GM19438 (cell line): ENCODE measurements around the gene TMEM131.
A peak's percentile ranks its signal among the peaks of the same experiment; 100 is the strongest.
"Not testable (repeated sequence)": the region's sequence is repeated elsewhere in the genome, so short reads cannot be mapped to it uniquely, and the experiment has no call there.

Experiments
- ATAC-seq: cut with Tn5 transposase; IDR thresholded peaks from one replicate; pipeline ENCODE4 v1.9.1; 2021; ENCODE audit warnings: low read depth; ENCODE audit not compliant: unreplicated experiment

TMEM131 gene

GRCh38 chr2:97919858-97920257 is 75.9 kb downstream of the TMEM131 start:
- no peak for ATAC-seq

GRCh38 chr2:97918818-97919217 is 76.9 kb downstream of the TMEM131 start:
- no peak for ATAC-seq

GRCh38 chr2:97917668-97918067 is 78.1 kb downstream of the TMEM131 start:
- not testable (repeated sequence) for ATAC-seq

GRCh38 chr2:97914691-97915213 is 81.0 kb downstream of the TMEM131 start:
- ATAC-seq, result no peak

DNA sequence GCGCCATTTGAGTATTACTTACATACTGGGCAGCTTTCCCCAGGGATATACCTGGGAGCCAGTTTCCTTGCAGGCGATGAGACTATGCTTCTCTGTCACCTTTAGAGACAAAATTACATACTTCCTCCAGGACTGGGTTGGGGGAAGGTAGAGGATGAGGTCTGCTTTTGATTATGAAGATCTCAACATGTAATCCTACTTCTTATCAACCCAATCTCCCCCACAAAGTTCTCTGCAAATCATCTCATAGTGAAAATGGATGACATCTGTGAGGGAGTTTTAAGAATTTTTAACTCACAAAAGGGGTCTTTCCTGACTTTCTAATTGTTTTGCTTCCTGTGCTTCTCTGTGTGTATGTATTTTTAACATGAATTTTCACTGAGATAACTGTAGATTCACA is 81.9 kb downstream of the TMEM131 start:
- no peak for ATAC-seq

- no peak for ATAC-seq
Measured at GRCh38 chr2:97911922-97912575, 83.7 kb downstream of the TMEM131 start.

DNA sequence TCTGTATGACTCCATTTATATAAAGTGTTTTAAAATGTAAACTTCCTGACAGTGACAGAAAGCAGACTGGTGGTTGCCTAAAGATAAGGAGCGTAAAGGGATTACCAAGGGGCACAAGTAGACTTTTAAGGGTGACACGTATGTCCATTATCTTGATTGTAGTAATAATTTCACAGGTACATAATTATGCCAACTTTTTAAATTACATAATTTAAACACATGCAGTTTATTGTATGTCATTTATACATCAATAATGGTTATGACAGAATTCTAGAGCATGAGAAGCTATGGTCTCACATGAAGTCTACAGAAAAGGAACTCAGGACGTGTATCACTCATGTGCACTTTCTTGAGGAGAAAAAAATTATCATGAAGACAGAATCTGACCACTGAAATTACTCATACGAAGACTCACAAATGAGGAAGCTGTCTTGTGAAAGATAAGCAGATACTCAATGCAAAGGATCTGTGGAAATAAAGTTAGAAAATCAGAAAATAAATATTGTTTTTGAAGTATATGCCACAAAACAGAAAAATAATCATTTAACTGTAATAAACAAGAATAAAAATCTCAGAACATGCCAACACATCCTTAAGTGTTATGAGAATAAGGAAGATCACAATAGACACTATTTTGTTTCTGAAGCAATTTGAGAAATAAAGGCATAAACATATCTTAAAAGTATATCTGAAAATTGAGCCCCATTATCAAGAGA is 84.4 kb downstream of the TMEM131 start:
- ATAC-seq, result peak; percentile 50

GRCh38 chr2:97910403-97911205 is 85.1 kb downstream of the TMEM131 start:
- no peak for ATAC-seq

DNA sequence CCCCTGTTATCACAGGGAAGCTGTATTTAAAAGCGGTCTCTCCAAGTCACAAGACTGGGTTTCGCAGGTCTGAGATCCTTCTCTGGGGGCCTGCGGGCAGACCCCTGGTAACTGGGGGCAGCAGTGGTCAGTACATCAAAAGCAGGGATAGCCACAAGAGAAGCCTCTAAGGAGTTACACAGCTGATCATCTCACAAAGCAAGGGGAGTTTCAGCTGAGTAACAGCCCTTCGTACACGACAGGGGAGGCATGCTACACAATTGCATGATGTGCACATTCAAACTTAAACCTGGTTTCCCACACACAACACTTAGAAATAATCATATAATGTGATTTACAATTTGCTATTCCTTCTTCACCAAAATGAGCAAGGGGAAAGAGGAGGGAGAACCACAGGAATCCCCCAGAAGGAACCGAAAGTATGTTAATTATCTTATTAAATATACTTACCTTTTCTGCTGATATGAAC is 87.5 kb downstream of the TMEM131 start:
- ATAC-seq, result no peak

DNA sequence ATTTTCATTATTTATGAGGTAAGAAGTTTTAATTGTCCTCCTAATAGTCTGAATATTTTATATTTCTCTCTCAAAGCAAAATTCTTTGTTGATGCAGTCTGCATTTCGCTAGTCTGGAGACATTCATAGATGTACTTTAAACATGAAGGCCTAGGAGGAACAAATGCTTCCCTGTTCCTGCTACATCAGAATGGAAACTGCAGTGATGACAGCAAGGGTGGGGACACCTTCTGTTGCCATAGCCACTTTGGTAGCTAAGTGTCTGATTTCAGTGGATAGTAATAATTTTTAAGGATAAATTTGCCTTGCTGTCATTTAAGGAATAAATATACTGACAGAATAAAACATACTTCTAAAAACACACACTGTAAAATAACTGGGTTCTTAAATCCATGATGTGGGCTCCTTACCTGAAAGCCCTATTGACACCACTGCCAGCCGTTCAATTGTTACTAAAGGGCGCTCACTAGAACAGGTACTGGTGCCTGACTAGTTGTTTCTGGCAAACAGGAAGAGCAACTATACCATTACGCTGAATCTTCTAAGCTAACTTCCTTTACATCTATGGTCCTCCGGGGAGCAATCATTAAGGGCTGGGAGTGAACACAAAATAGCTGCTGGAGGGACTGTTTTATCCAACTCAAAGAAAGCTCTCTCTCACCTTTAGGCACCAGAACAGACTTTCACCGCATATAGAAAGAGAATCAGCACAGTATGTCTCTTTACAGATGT is 88.2 kb downstream of the TMEM131 start:
- ATAC-seq, result no peak

DNA sequence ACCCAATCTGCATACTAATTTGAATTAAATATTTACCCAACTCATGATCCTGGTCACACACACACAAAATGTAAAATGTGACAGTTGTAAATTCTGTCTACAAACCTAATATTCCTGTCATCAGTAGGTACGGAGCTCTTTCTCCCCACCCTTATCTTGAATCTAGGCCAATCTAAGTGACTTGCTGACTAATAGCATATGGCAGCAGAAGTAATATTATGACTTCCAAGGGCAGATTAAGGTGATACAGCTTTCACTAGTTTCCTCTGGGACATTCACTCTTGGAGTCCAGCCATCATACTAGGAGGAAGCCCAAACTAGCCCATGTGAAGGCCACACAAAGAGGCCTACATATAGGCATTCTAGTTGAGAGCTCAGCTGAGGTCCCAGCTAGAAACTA is 89.4 kb downstream of the TMEM131 start:
- no peak for ATAC-seq

DNA sequence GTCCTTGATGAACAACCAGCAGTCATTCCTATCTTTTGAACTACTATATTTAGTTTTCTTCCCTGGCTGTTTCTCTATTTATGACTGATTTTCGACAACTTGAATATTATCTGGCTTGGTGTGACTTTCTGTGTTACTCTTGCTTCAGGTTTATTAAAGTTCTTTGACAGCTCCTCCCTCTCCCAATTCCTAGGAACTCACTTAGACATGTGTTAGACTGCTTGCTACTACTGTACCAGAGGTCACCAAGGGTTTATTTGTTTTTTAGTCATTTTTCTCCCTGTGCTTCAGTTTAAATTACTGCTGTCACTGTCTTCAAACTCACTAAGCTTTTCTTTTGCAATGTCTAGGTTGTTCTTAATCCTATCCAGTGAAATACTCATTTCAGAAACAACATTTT is 90.5 kb downstream of the TMEM131 start:
- no peak for ATAC-seq

GRCh38 chr2:97901862-97902261 is 93.9 kb downstream of the TMEM131 start:
- no peak for ATAC-seq

DNA sequence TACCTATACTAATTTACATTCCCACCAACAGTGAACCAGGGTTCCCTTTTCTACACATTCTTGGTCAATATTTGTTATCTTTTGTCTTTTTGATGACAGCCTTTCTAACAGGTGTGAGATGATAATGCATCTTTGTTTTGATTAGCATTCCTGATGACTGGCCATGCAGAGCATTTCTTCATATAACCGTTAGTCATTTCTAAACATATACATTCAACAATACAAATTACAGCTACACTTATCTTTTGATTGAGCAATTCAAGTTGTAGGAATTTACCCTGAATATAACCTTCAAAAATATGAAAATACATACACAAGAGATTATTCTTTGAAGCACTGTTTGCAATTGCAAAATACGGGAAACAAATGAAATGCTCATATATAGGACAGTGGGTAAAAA is 94.9 kb downstream of the TMEM131 start:
- no peak for ATAC-seq

- not testable (repeated sequence) for ATAC-seq
Measured at GRCh38 chr2:97893042-97893441, 102.7 kb downstream of the TMEM131 start.

GRCh38 chr2:97891611-97892010 is 104.1 kb downstream of the TMEM131 start:
- ATAC-seq, result no peak

DNA sequence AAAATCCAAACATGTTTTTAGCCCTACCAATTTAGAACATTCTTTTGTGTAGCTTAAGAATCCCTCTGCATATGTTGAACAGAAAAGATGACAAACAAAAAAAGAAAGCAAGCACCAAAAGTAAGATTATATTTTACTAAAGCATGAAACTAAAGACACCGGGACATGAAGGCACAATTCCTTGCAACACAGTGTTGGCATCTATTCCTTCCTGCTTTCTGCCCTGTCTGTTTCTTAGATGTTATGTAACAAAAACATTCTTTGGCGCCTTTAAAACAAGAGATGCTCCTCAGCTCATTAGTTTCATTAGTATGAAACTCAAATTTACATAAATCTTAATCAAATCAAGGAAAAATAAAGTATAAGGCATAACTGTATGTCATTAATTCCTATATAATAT is 106.6 kb downstream of the TMEM131 start:
- no peak for ATAC-seq

- no peak for ATAC-seq
Measured at GRCh38 chr2:97885841-97886240, 109.9 kb downstream of the TMEM131 start.

DNA sequence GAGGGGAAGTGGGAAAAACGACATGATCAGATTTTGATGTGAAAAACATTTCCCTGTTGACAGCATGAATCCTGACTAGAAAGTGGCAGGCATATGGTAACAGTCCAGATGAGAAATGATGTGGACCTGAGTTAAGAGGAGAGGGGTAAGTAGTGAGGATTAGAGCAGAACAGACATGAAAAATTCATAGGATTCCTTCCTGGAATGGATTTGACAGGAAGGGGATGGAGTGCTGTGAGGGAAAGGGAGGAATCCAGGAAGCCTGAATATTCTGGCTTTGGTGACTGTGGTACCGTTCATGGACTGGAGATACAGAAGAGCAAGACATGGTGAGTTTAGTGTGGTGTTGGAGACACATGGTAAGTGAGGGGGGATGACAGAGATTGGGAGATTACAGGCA is 115.4 kb downstream of the TMEM131 start:
- ATAC-seq, result no peak

DNA sequence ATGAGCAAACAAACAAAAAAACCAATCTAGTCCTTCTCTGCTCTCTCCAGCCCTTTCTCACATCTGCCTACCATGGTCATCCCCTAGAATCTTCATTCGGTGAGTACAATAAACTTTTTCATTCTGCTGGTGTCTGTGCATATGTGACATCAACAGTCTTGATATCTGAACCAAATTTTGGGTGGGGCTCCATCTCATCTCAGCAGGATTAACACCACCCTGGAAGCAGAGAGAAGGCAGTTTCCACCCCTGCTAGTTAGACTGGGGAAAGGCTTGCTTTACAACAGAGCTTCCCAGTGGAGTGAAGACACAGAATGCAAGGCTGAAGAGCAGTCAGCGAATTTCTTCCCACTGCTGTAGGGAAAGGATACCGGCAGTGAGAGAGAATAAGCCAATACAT is 116.9 kb downstream of the TMEM131 start:
- ATAC-seq, result no peak
